GM12878 (cell line): ENCODE measurements around the gene GPSM3. TPM values are rescaled to one million over a fixed set of nuclear protein-coding genes. Genes with fewer than 3 reads are reported as not detected.
A peak's percentile ranks its signal among the peaks of the same experiment; 100 is the strongest.

Experiments used
- ATAC-seq: fragments of 200-7000 bp; cut with Tn5 transposase; 3 replicates; pipeline ENCODE4 v1.9.1; 2020; ENCODE audit warnings: mild to moderate bottlenecking, moderate library complexity
- BruUV-seq: library from RNA; stranded (reverse); fragments of 400-500 nt; replicated peaks from 2 replicates; lab custom pipeline; 2021; lab: Mats Ljungman, UMichigan
- CTCF ChIA-PET: fragments of 300-600 bp; sonication (Branson Sonifier 250); formaldehyde crosslinking; extraction: SDS; loops from one replicate; lab custom pipeline; 2021; ENCODE audit warnings: inconsistent platforms; lab: Yijun Ruan, JAX
- POLR2A ChIA-PET: fragments of 350-600 bp; formaldehyde crosslinking; extraction: SDS; loops from one replicate; lab custom pipeline; 2021; ENCODE audit warnings: inconsistent platforms; lab: Charles Lee
- RAD21 ChIA-PET: fragments of 300-600 bp; sonication (Branson Sonifier 250); formaldehyde crosslinking; loops from one replicate; lab custom pipeline; 2023; ENCODE audit warnings: antibody characterized with exemption; ENCODE audit not compliant: unreplicated experiment; lab: Charles Lee
- SMC1A ChIA-PET: fragments of 300-600 bp; sonication (Branson Sonifier 250); formaldehyde crosslinking; loops from one replicate; lab custom pipeline; 2023; ENCODE audit not compliant: unreplicated experiment, uncharacterized antibody; lab: Charles Lee
- DNase-seq: peaks from one replicate; pipeline ENCODE4 v3.0.0-alpha.2; 2011; ENCODE audit warnings: low read depth, low spot score
- FAIRE-seq: peaks from 3 replicates; lab custom pipeline; 2011; peaks lifted over from hg19 to GRCh38; lab: Jason Lieb, UNC
- H2AFZ ChIP-seq: 2 replicates; pipeline ENCODE4 v1.6.0; 2011; ENCODE audit warnings: low read depth, low read length, control low read depth; ENCODE audit not compliant: control insufficient read depth
- H3K27ac ChIP-seq: 2 replicates; pipeline ENCODE4 v1.5.1; 2011; ENCODE audit warnings: control low read depth; ENCODE audit not compliant: control insufficient read depth, insufficient read depth
- H3K27me3 ChIP-seq, 2 experiments: replicated peaks in 1 of 2; 2 replicates each; pipeline versions ENCODE4 v1.6.0 to v1.6.1; 2011; ENCODE audit warnings: low read length in 1 of 2; ENCODE audit not compliant: control insufficient read depth in 2 of 2, insufficient read depth in 2 of 2
- H3K36me3 ChIP-seq, 2 experiments: 2 replicates each; pipeline ENCODE4 v1.5.1; 2011; ENCODE audit warnings: low read length in 1 of 2; ENCODE audit not compliant: control insufficient read depth in 2 of 2, insufficient read depth in 2 of 2
- H3K4me1 ChIP-seq: 2 replicates; pipeline ENCODE4 v1.6.1; 2011; ENCODE audit warnings: mild to moderate bottlenecking, low read length, moderate library complexity, mixed read lengths; ENCODE audit not compliant: control insufficient read depth, insufficient read depth
- H3K4me2 ChIP-seq: 2 replicates; pipeline ENCODE4 v1.6.0; 2011; ENCODE audit warnings: control low read depth; ENCODE audit not compliant: control insufficient read depth, insufficient read depth
- H3K4me3 ChIP-seq: fragments of 200-600 bp; sonication (generic); 2 replicates; pipeline ENCODE4 v1.5.1; 2016
- H3K79me2 ChIP-seq: 2 replicates; pipeline ENCODE4 v1.6.0; 2011; ENCODE audit warnings: low read length; ENCODE audit not compliant: control insufficient read depth, insufficient read depth
- H3K9ac ChIP-seq: 2 replicates; pipeline ENCODE4 v1.8.0; 2011; ENCODE audit warnings: low read length, control low read depth, mixed read lengths; ENCODE audit not compliant: control insufficient read depth, insufficient read depth
- H3K9me3 ChIP-seq: replicated peaks from 3 replicates; pipeline ENCODE4 v1.5.1; 2011; ENCODE audit warnings: mild to moderate bottlenecking, low read length; ENCODE audit not compliant: control insufficient read depth, insufficient read depth
- H4K20me1 ChIP-seq: 2 replicates; pipeline ENCODE4 v1.6.0; 2011; ENCODE audit not compliant: control insufficient read depth, insufficient read depth
- EED ChIP-seq: sonication (generic); IDR thresholded peaks from 2 replicates; pipeline ENCODE4 v1.6.1; 2016; ENCODE audit warnings: antibody characterized with exemption, low read depth
- HDGF ChIP-seq: fragments of 450-650 bp; IDR thresholded peaks from 2 replicates; pipeline ENCODE4 v1.6.1; 2016; ENCODE audit warnings: antibody characterized with exemption
- IKZF2 ChIP-seq, 2 experiments: fragments of 450-650 bp; IDR thresholded peaks; 2 replicates each; pipeline ENCODE4 v1.6.1; 2017; ENCODE audit warnings: mild to moderate bottlenecking in 2 of 2, moderate library complexity in 2 of 2
- KAT2A ChIP-seq: conservative IDR thresholded peaks from 2 replicates; pipeline ENCODE4 v1.6.1; 2011; ENCODE audit warnings: low read depth, low read length; ENCODE audit not compliant: control insufficient read depth
- MEF2B ChIP-seq: fragments of 450-650 bp; IDR thresholded peaks from 2 replicates; pipeline ENCODE4 v1.6.1; 2018; ENCODE audit warnings: mild to moderate bottlenecking, moderate library complexity; ENCODE audit not compliant: partially characterized antibody, poor library complexity, severe bottlenecking
- MYB ChIP-seq: fragments of 150-350 bp; IDR thresholded peaks from 2 replicates; pipeline ENCODE4 v1.6.1; 2014; ENCODE audit warnings: mild to moderate bottlenecking, low read depth, low read length, borderline replicate concordance
- SMAD5 ChIP-seq: IDR thresholded peaks from 2 replicates; pipeline ENCODE4 v1.6.1; 2016; ENCODE audit warnings: antibody characterized with exemption, low read depth
- WGBS: methylation state at CpG from one replicate; pipeline ENCODE4 v1.1.6; 2016; ENCODE audit warnings: low lambda C conversion rate; ENCODE audit not compliant: insufficient replicate concordance, insufficient coverage; ENCODE audit errors: missing lambda C conversion rate; 5-methylcytosine and 5-hydroxymethylcytosine counted together
- in situ Hi-C: fragments of 300-500 bp; cut with MboI; formaldehyde crosslinking; loops from 9 replicates; pipeline ENCODE4 v1.14.3; 2018; ENCODE audit warnings: mixed read lengths
- intact Hi-C: fragments of 100-400 bp; cut with micrococcal nuclease; formaldehyde crosslinking; loops from one replicate; pipeline ENCODE4 v1.14.2; 2022; ENCODE audit not compliant: unreplicated experiment
- polyA plus RNA-seq, 11 experiments: library from polyadenylated mRNA; depleted of rRNA in 4 of 11; unstranded in 6 of 11; stranded (reverse) in 5 of 11; fragments of >200 nt; fragmentation: Nextera tagmentation in 4 of 11; fragmentation: Illumina TruSeq in 1 of 11; extraction: Ambion mirVana in 4 of 11; extraction: Trizol in 1 of 11; gene quantifications; 1 replicate in 1 of 11; 2 replicates in 10 of 11; pipeline versions ENCODE4 v1.2.1 to v1.2.3, GENCODE V29; 2011 to 2016; ENCODE audit warnings: inconsistent platforms in 2 of 11, missing spikeins in 2 of 11, low read depth in 1 of 11
- total RNA-seq, 4 experiments: library from RNA; depleted of rRNA in 3 of 4; stranded (reverse); fragments of >200 nt in 3 of 4; fragmentation: Illumina TruSeq in 1 of 4; extraction: Trizol in 1 of 4; gene quantifications; 2 replicates each; pipeline versions ENCODE4 v1.2.1 to v1.2.3, GENCODE V29; 2013 to 2021
- TF ChIP-seq, protein P1 (sequence below): fragments of 450-650 bp; IDR thresholded peaks from 2 replicates; pipeline ENCODE4 v1.6.1; 2017; ENCODE audit warnings: borderline replicate concordance
- TF ChIP-seq, protein P2 (sequence below): IDR thresholded peaks from 2 replicates; pipeline ENCODE4 v1.6.1; 2011; ENCODE audit warnings: low read depth, low read length, improper control_type of control experiment, borderline replicate concordance

GPSM3 gene
- total and polyA plus RNA-seq, 10 of the 15 experiments (the other 5 are each of a cell fraction or from before 2014, with no cell fraction given) = 22.0 to 137 (median 113) TPM

DNA sequence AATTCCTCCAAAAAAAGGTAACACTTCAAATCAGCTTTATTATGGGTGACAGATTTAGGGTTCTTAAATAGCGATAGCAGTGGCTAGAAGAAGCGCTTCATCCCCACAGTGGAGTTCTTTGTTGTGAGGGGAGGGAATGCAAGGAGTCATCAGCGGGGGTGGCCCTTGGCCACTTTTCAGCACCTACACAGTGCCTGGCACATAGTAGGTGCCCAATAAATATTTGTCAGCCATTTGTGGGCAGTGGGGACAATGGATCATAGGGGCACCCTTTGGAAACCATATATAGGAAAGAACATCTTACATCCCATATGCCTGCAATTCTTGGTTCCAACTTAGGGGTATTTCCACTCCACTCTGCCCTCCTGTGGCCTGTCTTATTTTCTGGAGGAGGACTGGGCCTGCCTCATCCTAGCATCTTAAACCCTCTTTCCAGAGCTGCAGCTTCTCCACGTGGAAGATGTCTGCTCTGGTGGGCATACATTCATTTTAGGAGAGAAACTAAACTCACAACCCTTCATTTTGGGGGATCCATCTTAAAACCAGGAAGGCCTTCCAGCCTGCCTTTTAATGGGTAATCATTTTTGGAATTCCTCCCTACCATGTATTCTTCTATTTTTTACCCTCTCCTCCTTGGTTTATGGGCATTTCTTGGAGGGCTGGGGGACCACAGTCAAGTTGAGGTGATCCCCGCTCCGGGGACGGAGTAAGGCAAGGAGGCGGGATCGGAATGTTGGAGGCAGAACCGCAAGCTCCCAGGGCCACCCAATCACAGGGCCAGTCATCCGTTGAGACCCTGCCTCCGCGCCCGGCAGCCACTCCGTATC is 2.6 kb upstream of the GPSM3 start (continued):
- TF ChIP-seq SMAD5 (peak; percentile 51; the same call in 1 of the 2 replicates), KAT2A (no peak), MYB (no peak), HDGF (peak; percentile 96; the same call in 1 of the 2 replicates), EED (peak; percentile 64), IKZF2 (IDR thresholded peaks at IDR 0.05) (peak; percentile 61 to 76), MEF2B (no peak)

DNA sequence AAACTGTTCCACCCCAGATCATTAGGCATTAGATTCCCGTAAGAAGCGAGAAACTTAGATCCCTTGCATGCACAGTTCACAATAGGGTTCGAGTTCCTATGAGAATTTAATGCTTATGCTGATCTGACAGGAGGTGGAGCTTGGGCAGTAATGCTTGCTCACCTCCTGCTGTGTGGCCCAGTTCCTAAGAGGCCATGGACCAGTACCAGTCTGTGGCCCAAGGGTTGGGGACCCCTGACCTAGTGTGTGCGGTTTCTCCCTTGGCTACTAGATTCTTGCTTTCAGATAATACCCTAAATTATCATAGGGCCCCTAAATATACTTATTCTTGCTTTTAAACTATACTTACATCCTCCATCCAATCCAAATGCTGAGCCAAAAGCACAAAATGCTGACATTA is 1.9 kb upstream of the GPSM3 start:
- CTCF ChIA-PET = interaction anchor here (1.0 to 4.2 kb wide), 5 partner anchors 15 to 76 kb away, joined by 3 to 35 read pairs (median 16); partner anchors contain the start of genes ATF6B and FKBPL
- H3K4me2 ChIP-seq = peak overlapping the region; percentile 93
- DNase-seq (no peak), ATAC-seq (no peak), FAIRE-seq (no peak)
- H3K79me2 ChIP-seq = peaks cover 39% of the 10 kb centered on the region
- no peaks in the 10 kb centered on the region for H3K27me3 ChIP-seq
- no peak overlapping the region for H3K4me3 ChIP-seq
- peak overlapping the region; percentile 13; the same call in 1 of the 2 replicates for H3K9ac ChIP-seq
- WGBS = 96% methylated on average over 4 of the region's 4 CpGs
- no peaks in the 10 kb centered on the region; a peak in 1 of 4 replicates for H3K36me3 ChIP-seq
- no peak overlapping the region for H2AFZ ChIP-seq
- H3K4me1 ChIP-seq = peaks cover 26% of the 10 kb centered on the region
- TF ChIP-seq MEF2B = no peak
- TF ChIP-seq, protein P1, sequence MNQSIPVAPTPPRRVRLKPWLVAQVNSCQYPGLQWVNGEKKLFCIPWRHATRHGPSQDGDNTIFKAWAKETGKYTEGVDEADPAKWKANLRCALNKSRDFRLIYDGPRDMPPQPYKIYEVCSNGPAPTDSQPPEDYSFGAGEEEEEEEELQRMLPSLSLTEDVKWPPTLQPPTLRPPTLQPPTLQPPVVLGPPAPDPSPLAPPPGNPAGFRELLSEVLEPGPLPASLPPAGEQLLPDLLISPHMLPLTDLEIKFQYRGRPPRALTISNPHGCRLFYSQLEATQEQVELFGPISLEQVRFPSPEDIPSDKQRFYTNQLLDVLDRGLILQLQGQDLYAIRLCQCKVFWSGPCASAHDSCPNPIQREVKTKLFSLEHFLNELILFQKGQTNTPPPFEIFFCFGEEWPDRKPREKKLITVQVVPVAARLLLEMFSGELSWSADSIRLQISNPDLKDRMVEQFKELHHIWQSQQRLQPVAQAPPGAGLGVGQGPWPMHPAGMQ = no peak
- TF ChIP-seq, protein P2, sequence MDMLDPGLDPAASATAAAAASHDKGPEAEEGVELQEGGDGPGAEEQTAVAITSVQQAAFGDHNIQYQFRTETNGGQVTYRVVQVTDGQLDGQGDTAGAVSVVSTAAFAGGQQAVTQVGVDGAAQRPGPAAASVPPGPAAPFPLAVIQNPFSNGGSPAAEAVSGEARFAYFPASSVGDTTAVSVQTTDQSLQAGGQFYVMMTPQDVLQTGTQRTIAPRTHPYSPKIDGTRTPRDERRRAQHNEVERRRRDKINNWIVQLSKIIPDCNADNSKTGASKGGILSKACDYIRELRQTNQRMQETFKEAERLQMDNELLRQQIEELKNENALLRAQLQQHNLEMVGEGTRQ = no peak
- SMC1A ChIA-PET = interaction anchor here (1.0 to 1.9 kb wide), 2 partner anchors 18 to 79 kb away, joined by 3 to 13 read pairs; partner anchors contain the start of gene AGPAT1
- in situ Hi-C loops (no loop called here), intact Hi-C loops (no loop called here)
- H3K9me3 ChIP-seq = no peaks in the 10 kb centered on the region
- RAD21 ChIA-PET = interaction anchor here (1.6 kb wide), 2 partner anchors 51 to 245 kb away, joined by 4 to 10 read pairs; partner anchors contain the start of gene HLA-DRA
- no peaks in the 10 kb centered on the region for H4K20me1 ChIP-seq
- H3K27ac ChIP-seq = peak overlapping the region; percentile 86
- POLR2A ChIA-PET = interaction anchor here (2.6 to 6.6 kb wide), 2 partner anchors 17 to 66 kb away, joined by 51 to 69 read pairs; partner anchors contain the start of genes AGPAT1, ATF6B, FKBPL and RNF5
- no TSS peak for BruUV-seq
